ENCODE measurements around the gene DNAI2.

Gene DNAI2, protein sequence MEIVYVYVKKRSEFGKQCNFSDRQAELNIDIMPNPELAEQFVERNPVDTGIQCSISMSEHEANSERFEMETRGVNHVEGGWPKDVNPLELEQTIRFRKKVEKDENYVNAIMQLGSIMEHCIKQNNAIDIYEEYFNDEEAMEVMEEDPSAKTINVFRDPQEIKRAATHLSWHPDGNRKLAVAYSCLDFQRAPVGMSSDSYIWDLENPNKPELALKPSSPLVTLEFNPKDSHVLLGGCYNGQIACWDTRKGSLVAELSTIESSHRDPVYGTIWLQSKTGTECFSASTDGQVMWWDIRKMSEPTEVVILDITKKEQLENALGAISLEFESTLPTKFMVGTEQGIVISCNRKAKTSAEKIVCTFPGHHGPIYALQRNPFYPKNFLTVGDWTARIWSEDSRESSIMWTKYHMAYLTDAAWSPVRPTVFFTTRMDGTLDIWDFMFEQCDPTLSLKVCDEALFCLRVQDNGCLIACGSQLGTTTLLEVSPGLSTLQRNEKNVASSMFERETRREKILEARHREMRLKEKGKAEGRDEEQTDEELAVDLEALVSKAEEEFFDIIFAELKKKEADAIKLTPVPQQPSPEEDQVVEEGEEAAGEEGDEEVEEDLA

DNA sequence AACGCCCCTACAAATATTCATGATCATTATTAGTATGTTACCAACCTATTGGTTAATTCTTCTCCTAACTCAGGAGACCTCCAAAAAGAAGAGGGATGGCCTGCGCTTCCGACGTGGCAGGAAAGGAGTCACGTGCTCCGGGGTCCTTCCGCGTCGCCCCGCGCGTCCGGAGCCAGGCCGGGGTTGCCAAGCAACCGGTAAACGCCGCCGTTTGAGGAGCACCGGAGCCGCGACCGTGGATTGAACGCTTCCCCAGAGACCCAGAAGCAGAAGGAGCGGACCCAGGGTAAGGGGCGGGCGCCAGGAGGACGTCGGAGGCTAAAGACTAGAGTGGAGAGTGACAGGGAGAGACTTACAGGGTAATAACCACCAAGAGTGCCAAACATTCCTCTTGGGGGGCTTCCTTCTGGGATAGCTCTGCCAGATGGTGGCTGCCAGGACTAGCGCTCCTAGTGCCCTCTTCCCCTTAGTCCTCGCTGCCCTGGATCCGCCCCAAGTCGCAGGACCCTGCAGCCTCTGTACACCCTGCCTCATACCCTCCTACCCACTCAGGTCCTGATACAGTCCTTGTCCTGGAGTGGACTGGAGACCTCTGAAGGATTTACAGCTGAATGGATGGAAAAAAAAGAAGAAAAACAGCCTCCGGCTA lies at the start of gene DNAI2:
TSS of gene DNAI2 (plus strand) at position 175 of the 649 bp plus-strand sequence. CDS start 7,584 bp downstream, outside the sequence.
- no peak for DNase-seq (ENCODE audit: low read depth in 2 of 2)

GRCh38 chr17:74224959-74225725 lies 48.9 kb upstream of the DNAI2 start:
- DNase-seq (ENCODE audit: low read depth in 2 of 2) = no peak

GRCh38 chr17:74226252-74226651 lies 47.8 kb upstream of the DNAI2 start:
- no peak for DNase-seq (ENCODE audit: low read depth in 2 of 2)

DNA sequence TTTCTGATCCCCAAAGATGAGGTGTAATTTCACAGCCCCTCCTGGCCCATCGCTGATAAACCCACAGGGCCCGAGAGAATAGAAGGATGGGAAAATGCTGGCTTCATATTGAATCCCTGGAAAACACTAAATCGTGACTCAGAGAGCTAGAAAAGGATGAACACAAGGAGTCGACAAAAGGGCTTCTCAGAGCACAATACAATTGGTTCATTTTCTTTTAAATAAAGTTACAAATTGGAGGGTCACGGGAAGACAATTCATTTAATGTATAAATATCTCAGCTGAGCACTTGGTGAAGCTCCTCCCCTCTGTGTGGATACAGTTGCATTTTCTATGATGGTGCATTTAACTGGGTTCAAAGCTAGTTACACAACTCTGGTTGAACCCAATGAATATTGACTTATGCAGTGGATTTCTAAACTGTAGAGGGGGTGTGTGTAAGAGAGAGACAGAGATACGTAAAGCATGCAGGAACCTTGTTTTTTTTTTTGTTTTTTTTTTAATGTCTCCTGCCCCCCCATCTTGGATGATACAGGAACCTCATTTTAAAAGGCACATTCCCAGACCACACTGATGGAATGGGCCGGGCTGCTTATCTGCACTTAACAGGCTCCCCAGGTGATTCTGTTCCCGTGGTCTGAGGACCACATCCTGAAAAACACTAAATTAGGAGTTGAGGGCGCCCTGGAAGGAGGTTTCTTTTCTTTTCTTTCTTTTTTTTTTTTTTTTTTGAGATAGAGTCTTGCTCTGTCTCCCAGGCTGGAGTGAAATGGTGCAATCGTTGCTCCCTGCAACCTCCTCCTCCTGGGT lies 46.6 kb upstream of the DNAI2 start:
- no peak for DNase-seq (ENCODE audit: low read depth in 2 of 2)

DNA sequence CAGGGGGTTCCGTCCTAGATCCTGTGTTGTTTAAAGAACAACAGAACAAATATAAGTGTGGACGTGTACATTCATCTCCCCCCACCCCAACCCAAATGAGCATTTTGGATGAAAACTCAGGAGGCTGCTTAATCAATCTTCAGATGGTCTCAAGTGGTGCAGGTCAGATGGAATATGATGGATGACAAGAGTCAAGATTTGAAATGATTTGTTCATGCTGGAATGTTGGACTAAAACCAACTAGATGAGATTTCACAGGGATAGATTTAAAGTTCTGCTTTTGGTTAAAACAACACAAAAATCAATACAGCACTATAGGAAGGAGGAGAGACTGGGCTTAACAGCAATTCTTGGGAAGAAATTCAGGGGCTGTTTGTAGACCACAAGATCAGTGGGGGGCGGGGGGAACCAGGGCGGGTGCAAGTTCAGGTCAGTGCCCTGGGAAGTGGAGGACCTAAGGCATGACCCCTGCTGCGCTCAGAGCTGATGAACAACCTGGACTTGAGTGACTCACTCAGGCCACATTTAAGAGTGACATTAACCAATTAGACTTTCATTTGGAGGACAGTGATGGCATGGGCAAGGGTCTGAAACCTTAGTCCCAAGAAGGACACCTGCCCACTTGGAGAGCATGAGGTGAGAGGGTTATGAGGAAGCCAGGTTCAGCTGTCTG lies 45.6 kb upstream of the DNAI2 start:
- no peak for DNase-seq (ENCODE audit: low read depth in 2 of 2)

- DNase-seq (ENCODE audit: low read depth in 2 of 2) = no peak
Observed at GRCh38 chr17:74230896-74231295, 43.1 kb upstream of the DNAI2 start.

DNA sequence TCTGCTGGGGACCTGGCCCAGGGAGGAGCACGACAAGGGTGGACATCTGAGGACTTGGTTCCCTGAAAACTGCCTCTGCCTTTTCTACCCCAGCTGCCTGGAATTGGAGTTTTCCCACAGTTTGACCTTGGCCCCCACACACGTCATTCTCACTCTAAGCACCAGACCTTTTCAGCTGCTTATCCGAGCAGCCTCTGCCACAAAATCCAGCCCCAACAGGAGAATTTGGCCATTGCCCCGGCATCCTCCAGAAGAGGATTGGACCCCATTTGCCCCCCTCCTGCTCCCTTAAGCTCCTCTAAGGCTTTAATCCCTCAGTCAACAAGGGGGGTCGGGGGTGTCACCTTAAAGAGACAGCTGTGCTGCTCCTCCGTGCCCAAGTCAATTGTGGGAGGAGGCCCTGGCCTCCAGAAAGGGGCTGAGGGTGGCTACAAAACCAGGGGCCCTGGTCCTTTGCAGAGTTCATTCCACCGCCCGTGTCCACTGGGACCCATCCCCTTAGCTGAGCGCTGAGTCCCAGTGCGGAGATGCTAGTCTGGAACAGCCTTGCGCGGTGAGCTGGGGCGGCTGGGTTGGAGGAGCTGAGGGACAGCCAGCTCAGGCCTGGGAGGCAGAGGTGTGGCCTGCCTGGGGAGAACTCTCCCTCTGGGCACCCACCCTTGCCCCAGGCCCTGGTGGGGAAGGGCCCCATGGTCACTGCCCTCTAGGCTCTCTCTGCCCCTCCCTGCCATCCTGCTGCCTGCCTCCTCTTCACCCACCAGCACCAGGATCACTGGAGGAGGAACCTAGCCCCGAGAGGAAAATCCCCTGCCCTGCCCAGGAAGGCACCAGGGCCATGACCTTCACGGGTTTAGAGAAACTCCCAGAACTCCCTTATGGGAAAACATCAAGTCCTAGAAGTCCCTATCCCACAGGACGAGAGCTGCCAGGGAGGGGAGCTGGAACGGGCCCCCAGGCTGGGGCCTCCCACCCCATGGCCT lies 41.8 kb upstream of the DNAI2 start:
- DNase-seq (ENCODE audit: low read depth in 2 of 2) = no peak

DNA sequence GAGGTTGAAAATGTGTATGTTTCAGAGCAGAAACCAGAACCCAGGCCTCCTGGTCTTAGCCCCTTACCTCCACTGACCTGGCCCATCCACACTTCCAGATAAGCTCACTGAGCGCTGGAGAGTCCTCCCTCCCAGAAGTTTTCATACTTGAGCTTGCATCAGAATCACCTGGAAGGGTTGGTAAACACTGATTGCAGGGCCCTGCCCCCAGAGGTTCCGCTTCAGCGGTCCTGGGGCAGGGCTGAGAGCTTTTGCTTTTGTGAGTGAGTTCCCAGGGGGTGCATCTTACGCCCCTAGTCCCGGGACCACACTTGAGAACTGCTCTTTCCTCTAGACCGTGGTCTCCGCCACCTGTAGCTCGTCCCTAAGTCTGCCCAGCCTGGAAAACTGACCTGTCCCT lies 40.1 kb upstream of the DNAI2 start:
- DNase-seq (ENCODE audit: low read depth in 2 of 2) = no peak

- no peak for DNase-seq (ENCODE audit: low read depth in 2 of 2)
Observed at GRCh38 chr17:74234486-74234885, 39.5 kb upstream of the DNAI2 start.

DNA sequence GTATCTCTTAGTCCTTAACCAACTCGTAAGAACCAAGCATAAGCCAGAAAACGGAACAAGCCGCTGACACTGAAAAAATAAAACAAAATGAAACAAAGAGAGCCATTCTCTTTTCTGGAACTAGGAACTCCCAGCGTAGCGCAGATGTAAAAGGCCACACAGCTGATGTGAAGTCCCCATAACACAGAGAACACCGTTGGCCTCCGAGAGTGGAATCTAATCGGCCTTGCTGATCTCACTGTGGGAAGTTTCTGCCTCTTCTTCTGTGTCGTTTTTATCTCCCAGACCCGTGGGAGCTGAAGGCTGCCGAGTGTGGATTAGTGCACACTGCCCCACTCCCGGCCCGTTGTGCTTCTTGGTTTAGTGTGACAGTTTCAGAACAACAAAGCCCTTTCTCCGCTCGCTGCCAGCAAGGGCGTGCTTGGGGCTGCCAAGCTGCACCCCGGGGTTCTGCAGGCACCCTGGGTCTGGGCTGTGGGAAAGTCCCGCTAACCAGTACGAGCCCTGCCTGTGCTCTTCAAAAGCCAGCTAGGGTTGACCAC lies 38.9 kb upstream of the DNAI2 start:
- DNase-seq (ENCODE audit: low read depth in 2 of 2) = no peak

GRCh38 chr17:74235911-74236371 lies 38.1 kb upstream of the DNAI2 start:
- no peak for DNase-seq (ENCODE audit: low read depth in 2 of 2)

- no peak for DNase-seq (ENCODE audit: low read depth in 2 of 2)
Observed at GRCh38 chr17:74237321-74237720, 36.7 kb upstream of the DNAI2 start.

DNA sequence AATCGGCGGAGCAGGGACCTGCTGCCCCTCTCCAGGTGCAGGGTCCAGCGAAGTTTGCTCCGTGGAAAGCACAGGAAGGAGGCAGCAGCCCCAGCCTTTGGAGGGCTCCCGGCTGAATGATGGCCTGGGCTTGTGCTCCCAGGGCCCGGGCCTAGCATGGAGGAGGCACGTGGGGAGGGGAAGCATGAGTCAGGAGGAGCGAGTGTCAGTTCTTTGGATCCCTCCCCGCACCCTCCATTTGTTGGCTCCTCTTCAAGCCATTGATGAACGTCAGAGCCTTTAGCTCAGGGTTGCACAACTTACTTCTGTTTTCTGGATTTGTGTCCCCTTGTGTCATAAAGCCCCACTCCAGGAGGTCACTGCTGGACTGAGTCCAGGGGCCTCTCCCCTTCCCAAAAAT lies 34.9 kb upstream of the DNAI2 start:
- peak; percentile 39 to 43 for DNase-seq (ENCODE audit: low read depth in 2 of 2)

GRCh38 chr17:74240618-74241205 lies 33.3 kb upstream of the DNAI2 start:
- peak; percentile 70 to 73 for DNase-seq (ENCODE audit: low read depth in 2 of 2)

- DNase-seq (ENCODE audit: low read depth in 2 of 2) = no peak
Observed at GRCh38 chr17:74241431-74241830, 32.6 kb upstream of the DNAI2 start.

GRCh38 chr17:74241847-74242246 lies 32.2 kb upstream of the DNAI2 start:
- no peak for DNase-seq (ENCODE audit: low read depth in 2 of 2)

GRCh38 chr17:74243013-74243755 lies 30.9 kb upstream of the DNAI2 start:
- DNase-seq (ENCODE audit: low read depth in 2 of 2) = no peak

DNA sequence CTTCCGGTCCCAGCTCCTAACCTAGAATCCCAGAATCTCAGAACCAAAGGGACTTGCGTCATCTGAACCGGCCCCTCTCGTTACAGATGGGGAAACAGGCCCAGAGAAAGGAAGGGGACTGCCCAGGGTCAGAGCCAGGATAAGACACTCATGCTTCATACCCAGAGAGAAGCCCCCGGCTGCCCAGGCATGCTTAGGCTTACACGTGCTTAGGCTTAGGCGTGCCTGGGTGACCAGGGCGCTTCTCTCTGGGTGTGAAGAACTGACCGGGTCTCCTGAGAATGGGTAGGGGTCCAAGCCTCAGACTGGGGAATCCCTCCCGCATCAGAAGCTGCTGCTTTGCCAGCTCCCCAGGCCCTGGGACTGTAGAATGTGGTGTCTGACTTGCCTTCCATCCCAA lies 29.9 kb upstream of the DNAI2 start:
- DNase-seq (ENCODE audit: low read depth in 2 of 2) = no peak

Data from fibroblast of skin of left quadriceps (primary cell).